OCI-M1 (cell line): ENCODE measurements around the gene SNX22.
"Not testable (repeated sequence)": the region's sequence is repeated elsewhere in the genome, so short reads cannot be mapped to it uniquely, and the experiment has no call there.

ENCODE experiments used
- DNase-seq: peaks from one replicate; lab custom pipeline; 2025; lab: John Stamatoyannopoulos, UW

SNX22 gene

DNA sequence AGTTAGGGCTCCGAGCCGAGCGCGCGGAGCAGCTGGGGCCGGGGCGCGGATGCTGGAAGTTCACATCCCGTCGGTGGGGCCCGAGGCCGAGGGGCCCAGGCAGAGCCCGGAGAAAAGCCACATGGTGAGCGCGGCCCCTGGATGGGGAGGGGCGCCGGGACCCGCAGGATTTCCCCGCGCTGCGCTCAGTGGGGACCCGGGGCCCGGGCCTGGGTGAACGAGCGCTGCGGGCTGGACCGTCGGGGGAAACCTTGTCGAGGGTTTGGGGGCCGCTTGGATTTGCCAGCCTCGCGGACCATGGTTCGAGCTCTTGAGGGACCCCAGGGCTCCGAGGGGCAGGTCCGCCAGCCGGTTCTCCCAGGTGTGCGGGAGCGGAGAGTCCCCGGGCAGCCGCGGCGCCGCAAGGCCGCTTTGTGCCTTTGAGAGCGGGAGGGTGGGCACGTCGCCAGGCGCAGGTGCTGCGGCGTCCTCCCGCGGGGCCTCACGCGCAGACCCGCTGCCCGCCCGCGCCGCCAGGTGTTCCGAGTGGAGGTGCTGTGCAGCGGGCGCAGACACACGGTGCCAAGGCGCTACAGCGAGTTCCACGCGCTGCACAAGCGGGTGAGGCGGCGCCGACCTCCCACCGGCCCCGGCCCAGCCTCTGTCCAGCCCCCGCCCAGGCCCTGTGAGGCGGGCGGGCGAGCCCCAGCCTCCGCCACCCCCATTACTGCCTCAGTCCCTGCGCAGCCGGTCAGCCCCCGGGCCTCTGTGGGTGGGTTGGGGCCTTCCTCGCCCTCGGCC lies at the start of gene SNX22:
Gene SNX22, plus strand, starts transcription at position 5 of the 780 bp plus-strand sequence. Its CDS starts 45 bp downstream, at position 50.
- no peak for DNase-seq

- no peak for DNase-seq
Measured at GRCh38 chr15:64102497-64102896, 49.0 kb upstream of the SNX22 start.

DNA sequence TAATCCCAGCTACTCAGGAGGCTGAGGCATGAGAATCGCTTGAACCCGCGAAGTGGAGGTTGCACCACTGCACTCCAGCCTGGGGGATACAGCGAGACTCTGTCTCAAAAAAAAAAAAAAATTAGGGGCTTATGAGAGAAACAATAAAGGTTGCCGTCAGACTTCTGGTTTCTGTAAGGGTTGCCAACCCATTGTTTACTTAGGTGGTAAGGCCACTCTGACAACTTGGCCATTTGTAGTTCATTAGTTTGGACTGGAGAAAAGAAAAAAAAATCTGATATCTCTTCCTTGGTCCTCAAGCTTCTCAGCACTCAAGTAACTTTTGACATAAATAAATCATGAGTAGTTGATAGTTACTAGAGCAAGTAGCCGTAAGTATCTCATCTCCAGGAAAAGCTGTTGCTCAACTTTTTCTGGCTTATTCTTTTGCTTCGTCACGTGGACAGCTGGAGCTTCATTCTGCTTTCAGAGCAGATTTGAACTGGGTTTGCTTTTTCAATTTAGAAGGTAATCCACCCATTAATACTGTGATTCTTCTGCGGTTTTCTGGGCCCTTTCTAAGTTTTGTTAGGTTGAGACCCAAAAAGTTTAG lies 46.3 kb upstream of the SNX22 start:
- DNase-seq, result peak; percentile 37

- no peak for DNase-seq
Measured at GRCh38 chr15:64107337-64107736, 44.2 kb upstream of the SNX22 start.

DNA sequence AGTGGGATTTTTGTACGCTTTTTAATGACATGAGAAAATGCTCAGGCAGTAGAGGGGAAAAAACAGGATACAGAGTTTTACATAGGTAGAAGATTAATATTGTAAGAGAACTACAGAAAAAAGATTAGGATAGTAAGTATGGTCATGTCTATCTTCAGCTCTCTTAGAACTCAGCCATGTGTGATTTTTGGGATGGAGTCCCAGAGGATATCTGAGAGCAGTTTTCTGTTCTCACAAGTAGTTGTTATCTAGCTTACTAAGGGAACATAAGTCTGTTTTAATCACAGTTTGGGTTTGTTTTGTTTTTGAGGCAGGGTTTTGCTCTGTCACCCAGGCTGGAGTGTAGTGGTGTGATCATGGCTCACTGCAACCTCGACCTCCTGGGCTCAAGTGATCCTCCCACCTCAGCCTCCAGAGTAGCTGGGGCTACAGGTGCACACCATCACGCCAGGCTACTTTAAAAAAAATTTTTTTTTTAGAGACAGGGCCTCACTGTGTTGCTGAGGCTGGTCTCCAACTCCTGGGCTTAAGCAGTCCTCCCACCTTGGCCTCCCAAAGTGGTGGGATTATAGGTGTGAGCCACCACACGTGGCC lies 41.3 kb upstream of the SNX22 start:
- DNase-seq, result not testable (repeated sequence)

DNA sequence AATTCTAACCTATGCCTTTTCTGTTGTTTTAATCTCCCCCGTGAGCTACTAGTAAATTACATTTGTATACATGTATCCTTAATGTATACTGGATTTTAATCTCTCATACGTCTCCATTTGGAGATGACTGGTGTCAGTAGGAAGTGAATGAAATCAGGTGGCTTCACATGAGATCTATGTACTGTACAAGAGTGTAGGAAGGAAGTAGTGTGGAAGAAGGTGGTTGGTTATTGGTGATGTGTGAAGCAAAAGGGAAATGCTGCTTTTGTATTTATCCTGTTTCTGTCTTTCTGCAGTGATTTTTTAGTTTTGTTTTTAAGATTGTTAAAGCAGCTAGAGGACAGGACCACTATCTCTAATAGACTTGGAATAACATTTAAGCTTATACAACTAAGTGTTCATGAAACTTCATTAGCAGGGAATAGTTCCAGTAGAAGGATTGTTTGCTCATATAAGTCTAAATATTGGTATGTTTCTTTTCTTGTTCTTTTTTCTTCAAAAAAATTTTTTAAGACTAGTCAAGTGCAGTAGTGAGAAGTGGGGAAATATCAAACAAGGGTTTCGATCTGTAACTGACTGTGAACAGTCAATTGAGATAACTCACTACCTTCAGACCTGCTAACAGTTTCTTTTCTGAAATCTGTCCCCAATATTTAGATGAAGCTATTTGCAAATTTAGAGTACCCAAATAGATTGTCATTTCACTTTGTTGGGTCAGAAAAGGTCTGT lies 40.4 kb upstream of the SNX22 start:
- DNase-seq, result no peak

GRCh38 chr15:64111679-64112050 lies 39.9 kb upstream of the SNX22 start:
- no peak for DNase-seq

- no peak for DNase-seq
Measured at GRCh38 chr15:64112073-64112772, 39.3 kb upstream of the SNX22 start.

- DNase-seq, result no peak
Measured at GRCh38 chr15:64112904-64113303, 38.6 kb upstream of the SNX22 start.

DNA sequence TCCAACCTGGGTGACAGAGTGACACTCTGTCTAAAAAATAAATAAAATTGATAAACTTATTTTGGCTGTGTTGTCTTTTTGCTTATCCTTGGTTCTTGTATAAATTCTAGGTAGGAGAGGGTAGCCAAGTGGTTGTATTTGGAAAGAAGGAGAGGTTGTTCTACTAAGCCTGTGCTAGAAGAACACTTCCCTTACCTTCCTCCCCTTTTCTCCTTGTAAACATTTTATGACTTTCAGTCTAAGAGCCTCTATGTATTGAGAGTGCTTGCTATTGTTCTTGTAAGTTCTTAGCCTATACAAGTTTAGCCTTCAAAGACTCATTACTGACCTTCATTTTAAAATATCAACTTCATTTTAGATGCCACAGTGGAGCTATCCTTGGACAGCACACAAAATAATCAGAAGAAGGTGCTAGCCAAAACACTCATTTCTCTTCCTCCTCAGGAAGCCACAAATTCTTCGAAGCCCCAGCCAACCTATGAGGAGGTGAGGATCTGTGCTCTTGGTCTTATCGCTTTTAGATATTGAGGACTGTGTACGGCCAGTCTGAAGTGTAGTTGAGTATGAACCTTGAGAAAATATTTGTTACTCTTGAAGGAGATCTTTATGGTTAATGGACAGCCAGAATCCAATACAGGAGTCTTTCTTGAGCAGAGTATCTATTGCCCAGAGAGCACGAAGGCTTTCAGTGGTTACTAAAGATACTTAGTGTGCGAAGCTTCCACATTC lies 33.6 kb upstream of the SNX22 start:
- DNase-seq, result no peak

- DNase-seq, result not testable (repeated sequence)
Measured at GRCh38 chr15:64120322-64120721, 31.2 kb upstream of the SNX22 start.

DNA sequence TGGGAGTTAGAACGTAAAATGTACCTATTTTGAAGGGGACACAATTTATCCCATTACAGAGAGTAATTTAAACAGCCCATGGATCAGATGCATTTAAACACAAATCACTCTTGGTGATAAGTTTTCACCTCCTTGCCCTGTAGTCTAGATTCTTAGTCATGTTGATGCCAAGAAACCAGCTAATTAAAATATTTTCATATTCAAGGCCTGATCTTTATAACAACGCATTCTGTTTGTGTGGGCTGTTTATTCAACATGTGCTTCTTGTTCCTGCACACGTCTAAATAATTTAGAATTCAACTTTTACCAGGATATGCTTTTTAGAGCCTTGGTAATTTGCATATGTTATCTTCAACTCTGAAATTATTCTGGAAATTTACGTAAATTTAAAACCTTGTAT lies 29.9 kb upstream of the SNX22 start:
- DNase-seq, result no peak

- DNase-seq, result no peak
Measured at GRCh38 chr15:64122444-64122843, 29.1 kb upstream of the SNX22 start.

GRCh38 chr15:64122936-64123351 lies 28.6 kb upstream of the SNX22 start:
- no peak for DNase-seq

DNA sequence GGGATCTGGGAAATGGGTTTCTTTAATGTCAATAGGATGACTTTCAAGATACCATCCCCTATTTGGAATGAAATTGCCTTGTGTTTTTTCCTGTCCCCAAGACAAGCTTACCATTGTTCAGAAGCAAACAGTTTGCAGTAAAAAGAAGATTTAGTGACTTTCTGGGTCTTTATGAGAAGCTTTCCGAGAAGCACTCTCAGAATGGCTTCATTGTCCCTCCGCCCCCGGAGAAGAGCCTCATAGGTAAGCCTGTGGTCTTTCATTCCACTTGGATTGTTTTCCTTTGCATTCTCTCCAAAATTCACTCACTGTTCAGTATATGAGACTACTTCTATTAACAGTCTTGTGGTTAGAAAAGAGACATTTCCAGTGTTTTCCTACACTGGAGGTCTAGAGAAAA lies 25.6 kb upstream of the SNX22 start:
- DNase-seq, result no peak

- no peak for DNase-seq
Measured at GRCh38 chr15:64127521-64128270, 23.8 kb upstream of the SNX22 start.

- no peak for DNase-seq
Measured at GRCh38 chr15:64130159-64130558, 21.4 kb upstream of the SNX22 start.

DNA sequence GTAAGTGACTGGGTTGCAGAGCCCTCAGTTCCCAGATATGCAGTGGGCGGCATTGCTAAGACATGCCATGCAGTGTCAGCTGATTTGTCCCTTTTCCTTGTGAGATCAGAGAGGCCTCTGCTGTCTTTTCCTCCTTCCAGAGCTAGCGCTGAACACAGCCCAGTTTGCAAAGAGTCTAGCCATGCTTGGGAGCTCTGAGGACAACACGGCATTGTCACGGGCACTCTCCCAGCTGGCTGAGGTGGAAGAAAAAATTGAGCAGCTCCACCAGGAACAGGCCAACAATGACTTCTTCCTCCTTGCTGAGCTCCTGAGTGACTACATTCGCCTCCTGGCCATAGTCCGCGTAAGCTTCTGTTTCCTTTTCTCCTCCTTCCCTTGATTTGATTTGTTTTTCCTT lies 20.0 kb upstream of the SNX22 start:
- no peak for DNase-seq

DNA sequence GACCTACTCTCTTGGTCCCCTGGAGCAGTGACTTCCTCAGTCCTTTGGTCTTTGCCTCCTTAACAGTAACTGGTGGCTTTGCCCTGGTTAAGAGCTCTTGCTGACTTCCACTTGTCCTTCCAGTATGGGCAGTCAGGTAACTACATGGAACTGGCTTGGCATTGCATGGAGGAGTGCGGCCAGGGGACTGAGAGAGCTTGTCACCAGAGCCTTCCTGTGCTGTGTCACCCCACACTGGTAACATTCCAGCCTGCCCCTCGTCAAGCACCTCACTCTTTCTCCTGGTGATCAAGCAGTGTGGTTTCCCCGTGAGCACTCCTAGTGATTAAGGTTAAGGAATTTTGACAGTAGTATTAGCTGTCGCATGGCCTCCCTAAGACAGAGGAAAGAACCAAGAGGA lies 19.3 kb upstream of the SNX22 start:
- DNase-seq, result no peak

- DNase-seq, result no peak
Measured at GRCh38 chr15:64133623-64134344, 17.7 kb upstream of the SNX22 start.
